CD4-positive, CD25-positive, alpha-beta regulatory T cell (primary cell): ENCODE measurements around the gene S100A6. TPM values are rescaled to one million over a fixed set of nuclear protein-coding genes. Genes with fewer than 3 reads are reported as not detected.

Experiments
- ATAC-seq, 2 donors: fragments of 150-1000 bp; cut with Tn5 transposase; one replicate each; pipeline ENCODE4 v1.10.0; 2021; ENCODE audit warnings: low read depth in 2 of 2, moderate number of reproducible peaks in 2 of 2, moderate library complexity in 1 of 2
- DNase-seq, 3 donors: peaks; one replicate each; pipeline versions ENCODE4 v3.0.0 to v3.0.0-alpha.2; 2012 to 2022; ENCODE audit warnings: mixed read lengths in 1 of 3
- H3K27ac ChIP-seq: one replicate; pipeline ENCODE4 v1.7.0; 2013; ENCODE audit warnings: mild to moderate bottlenecking, low read length; ENCODE audit not compliant: insufficient read depth, poor library complexity, severe bottlenecking
- H3K27me3 ChIP-seq: one replicate; pipeline ENCODE4 v1.7.0; 2013; ENCODE audit warnings: low read length; ENCODE audit not compliant: control insufficient read depth, insufficient read depth
- H3K36me3 ChIP-seq: one replicate; pipeline ENCODE4 v1.7.0; 2013; ENCODE audit warnings: mild to moderate bottlenecking, low read length, moderate library complexity; ENCODE audit not compliant: control insufficient read depth, insufficient read depth
- H3K4me1 ChIP-seq: 2 replicates; pipeline ENCODE4 v1.7.0; 2013; ENCODE audit warnings: mild to moderate bottlenecking, low read length; ENCODE audit not compliant: insufficient read depth, control insufficient read depth, poor library complexity, severe bottlenecking
- H3K4me3 ChIP-seq: one replicate; pipeline ENCODE4 v1.7.0; 2013; ENCODE audit warnings: low read depth, mild to moderate bottlenecking, low read length, moderate library complexity
- H3K9me3 ChIP-seq, 2 experiments: 1 replicate in 1 of 2; 2 replicates in 1 of 2; pipeline ENCODE4 v1.7.0; 2013; ENCODE audit warnings: low read length in 2 of 2, mild to moderate bottlenecking in 1 of 2, moderate library complexity in 1 of 2; ENCODE audit not compliant: control insufficient read depth in 2 of 2
- H3K27ac Mint-ChIP-seq, 3 donors: one replicate each; pipeline ENCODE4 v1.8.0; 2020 to 2022; ENCODE audit warnings: mild to moderate bottlenecking in 3 of 3, mixed read lengths in 3 of 3, moderate library complexity in 2 of 3
- H3K27me3 Mint-ChIP-seq: one replicate; pipeline ENCODE4 v1.8.0; 2022; ENCODE audit warnings: mild to moderate bottlenecking, mixed read lengths
- H3K36me3 Mint-ChIP-seq: one replicate; pipeline ENCODE4 v1.8.0; 2020; ENCODE audit warnings: mixed read lengths
- H3K4me1 Mint-ChIP-seq, 4 donors: one replicate each; pipeline ENCODE4 v1.8.0; 2020 to 2022; ENCODE audit warnings: mixed read lengths in 4 of 4, mild to moderate bottlenecking in 1 of 4
- H3K4me3 Mint-ChIP-seq, 4 donors: one replicate each; pipeline ENCODE4 v1.8.0; 2020 to 2022; ENCODE audit warnings: mild to moderate bottlenecking in 4 of 4, mixed read lengths in 4 of 4, moderate library complexity in 3 of 4
- H3K9me3 Mint-ChIP-seq, 7 donors: one replicate each; pipeline ENCODE4 v1.8.0; 2020 to 2022; ENCODE audit warnings: mixed read lengths in 7 of 7, mild to moderate bottlenecking in 3 of 7, moderate library complexity in 2 of 7
- polyA plus RNA-seq, 4 donors: library from polyadenylated mRNA; unstranded; fragments of 300-500 nt; fragmentation: Illumina TruSeq; gene quantifications; one replicate each; pipeline ENCODE4 v1.2.3, GENCODE V29; 2021
- total RNA-seq: library from RNA; stranded (reverse); gene quantifications from one replicate; pipeline ENCODE4 v1.2.3, GENCODE V29; 2022

Gene S100A6
- total and polyA plus RNA-seq, 5 donors from 2014 or later: 304 to 1,174 (median 796) TPM

- Histone ChIP-seq H3K4me1 (no peaks in the 10 kb centered on the region), H3K27me3 (peaks cover 8% of the 10 kb centered on the region), H3K4me3 (no peak overlapping the region), H3K9me3 (no peaks in the 10 kb centered on the region), H3K27ac (no peak overlapping the region), H3K36me3 (no peaks in the 10 kb centered on the region)
- Mint-ChIP-seq H3K27ac (no peak overlapping the region), H3K27me3 (peaks cover 33% of the 10 kb centered on the region), H3K36me3 (no peaks in the 10 kb centered on the region), H3K4me3 (no peak overlapping the region), H3K9me3 (no peaks in the 10 kb centered on the region), H3K4me1 (no peaks in the 10 kb centered on the region)
- ATAC-seq (no peak), DNase-seq (no peak)
Measured at GRCh38 chr1:153503766-153504165, 32.0 kb downstream of the S100A6 start.

DNA sequence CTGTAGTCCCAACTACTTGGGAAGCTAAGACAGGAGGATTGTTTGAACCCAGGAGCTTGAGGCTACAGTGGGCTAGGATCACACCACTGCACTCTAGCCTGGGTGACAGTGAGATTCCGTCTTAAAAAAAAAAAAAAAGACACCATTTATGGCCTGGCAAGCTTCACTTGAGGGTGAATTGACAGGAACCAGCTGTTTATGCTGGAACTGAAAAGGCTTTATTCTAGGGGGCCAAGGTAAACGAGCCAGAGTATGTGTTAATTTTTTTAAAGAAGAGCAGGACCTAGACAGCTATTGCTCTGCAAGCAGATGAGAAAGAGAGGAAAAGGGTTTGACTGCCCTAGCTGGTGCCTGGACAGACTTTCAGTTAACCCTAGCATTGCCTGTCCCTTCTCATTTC is 37.0 kb downstream of the S100A6 start:
- H3K4me3 Mint-ChIP-seq: no peak overlapping the region
- Histone ChIP-seq H3K36me3 (no peaks in the 10 kb centered on the region), H3K9me3 (no peaks in the 10 kb centered on the region), H3K27ac (no peak overlapping the region), H3K4me3 (no peak overlapping the region), H3K4me1 (no peaks in the 10 kb centered on the region), H3K27me3 (peaks cover 12% of the 10 kb centered on the region)
- no peak overlapping the region for H3K27ac Mint-ChIP-seq
- H3K9me3 Mint-ChIP-seq: no peaks in the 10 kb centered on the region
- H3K36me3 Mint-ChIP-seq: no peaks in the 10 kb centered on the region
- H3K4me1 Mint-ChIP-seq: peaks cover 0 to 3% (median 0%) of the 10 kb centered on the region in 4 donors
- no peak for ATAC-seq
- H3K27me3 Mint-ChIP-seq: peaks cover 51% of the 10 kb centered on the region
- no peak for DNase-seq

GRCh38 chr1:153495536-153495935 is 40.3 kb downstream of the S100A6 start:
- peaks cover 0 to 2% (median 0%) of the 10 kb centered on the region in 7 donors for H3K9me3 Mint-ChIP-seq
- Histone ChIP-seq H3K27me3 (peaks cover 12% of the 10 kb centered on the region), H3K36me3 (no peaks in the 10 kb centered on the region), H3K9me3 (no peaks in the 10 kb centered on the region), H3K4me3 (no peak overlapping the region), H3K27ac (no peak overlapping the region), H3K4me1 (no peaks in the 10 kb centered on the region)
- H3K27me3 Mint-ChIP-seq: peaks cover 40% of the 10 kb centered on the region
- H3K4me1 Mint-ChIP-seq: peaks cover 0 to 3% (median 0%) of the 10 kb centered on the region in 4 donors
- no peak overlapping the region for H3K4me3 Mint-ChIP-seq
- no peaks in the 10 kb centered on the region for H3K36me3 Mint-ChIP-seq
- DNase-seq: no peak
- no peak for ATAC-seq
- no peak overlapping the region for H3K27ac Mint-ChIP-seq

GRCh38 chr1:153494976-153495535 is 40.7 kb downstream of the S100A6 start:
- Mint-ChIP-seq H3K36me3 (no peaks in the 10 kb centered on the region), H3K4me1 (peaks cover 0 to 3% (median 0%) of the 10 kb centered on the region in 4 donors), H3K9me3 (peaks cover 0 to 2% (median 0%) of the 10 kb centered on the region in 7 donors), H3K27ac (no peak overlapping the region), H3K4me3 (peak overlapping the region in 1 of 4 donors; percentile 70), H3K27me3 (peaks cover 35% of the 10 kb centered on the region)
- Histone ChIP-seq H3K9me3 (no peaks in the 10 kb centered on the region), H3K4me3 (no peak overlapping the region), H3K27ac (no peak overlapping the region), H3K4me1 (no peaks in the 10 kb centered on the region), H3K36me3 (no peaks in the 10 kb centered on the region), H3K27me3 (peaks cover 12% of the 10 kb centered on the region)
- ATAC-seq (peak in 1 of 2 donors; percentile 44), DNase-seq (peak; percentile 55 to 61 (median 56))

DNA sequence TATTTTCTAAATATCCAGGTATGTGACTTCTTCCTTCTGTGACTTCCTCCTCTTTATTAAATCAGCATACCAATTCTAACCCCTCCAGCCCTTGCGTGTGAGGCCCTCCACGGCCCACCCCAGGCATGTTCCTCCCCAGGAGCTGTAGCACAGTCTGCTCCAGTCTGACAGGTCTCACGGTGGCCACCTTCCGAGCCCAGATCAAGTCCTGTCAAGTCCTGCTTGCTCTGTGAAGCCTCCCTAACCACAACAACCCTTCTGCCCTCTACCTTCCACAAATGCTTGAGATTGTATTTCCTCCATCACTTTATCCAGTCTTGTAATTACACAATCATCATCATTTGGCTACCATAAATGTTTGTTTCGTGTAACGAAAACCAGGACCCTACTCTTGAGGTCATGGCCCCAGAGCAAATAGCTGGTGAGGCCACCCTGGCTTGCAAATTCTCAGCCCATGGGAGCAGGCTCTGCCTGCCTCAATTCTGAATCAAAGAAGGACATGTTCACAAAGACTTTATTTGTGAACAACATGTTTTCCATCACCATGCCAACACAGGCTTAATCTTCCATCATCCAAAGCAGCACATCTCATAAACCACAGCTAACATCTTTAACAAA is 42.3 kb downstream of the S100A6 start:
- Histone ChIP-seq H3K36me3 (no peaks in the 10 kb centered on the region), H3K27me3 (peaks cover 4% of the 10 kb centered on the region), H3K9me3 (no peaks in the 10 kb centered on the region), H3K4me3 (no peak overlapping the region), H3K27ac (no peak overlapping the region), H3K4me1 (no peaks in the 10 kb centered on the region)
- Mint-ChIP-seq H3K4me3 (no peak overlapping the region), H3K27me3 (peaks cover 24% of the 10 kb centered on the region), H3K36me3 (no peaks in the 10 kb centered on the region), H3K9me3 (peaks cover 0 to 2% (median 0%) of the 10 kb centered on the region in 7 donors), H3K27ac (peak overlapping the region in 1 of 3 donors; percentile 76), H3K4me1 (peaks cover 0 to 3% (median 0%) of the 10 kb centered on the region in 4 donors)
- DNase-seq: no peak
- no peak for ATAC-seq

- DNase-seq (no peak), ATAC-seq (no peak)
- H3K4me3 Mint-ChIP-seq: no peak overlapping the region
Measured at GRCh38 chr1:153490272-153491051, 45.3 kb downstream of the S100A6 start.

DNA sequence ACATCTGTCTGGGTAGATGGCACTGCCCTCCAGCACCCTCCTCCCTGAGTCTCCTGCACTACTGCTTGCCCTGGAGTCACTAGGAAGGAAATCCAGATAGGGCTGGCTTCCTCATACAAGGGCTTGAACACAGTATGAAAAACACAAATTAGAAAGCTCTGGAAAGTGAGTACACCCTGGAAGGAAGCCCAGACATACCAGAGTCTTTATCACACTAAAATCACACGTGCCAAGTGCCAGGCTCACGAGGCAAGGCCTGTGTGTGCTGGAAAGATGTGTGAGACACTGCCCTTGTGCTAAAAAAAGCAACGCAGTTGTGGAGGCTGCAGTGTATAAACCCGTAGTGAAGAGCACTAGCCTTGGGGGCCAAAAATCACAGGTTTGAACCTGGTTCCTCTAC is 47.1 kb downstream of the S100A6 start:
- no peaks in the 10 kb centered on the region for H3K4me1 Mint-ChIP-seq
- H3K36me3 ChIP-seq: no peaks in the 10 kb centered on the region
- peaks cover 25% of the 10 kb centered on the region for H3K27me3 Mint-ChIP-seq
- H3K27me3 ChIP-seq: peaks cover 10% of the 10 kb centered on the region
- no peak overlapping the region for H3K27ac ChIP-seq
- ATAC-seq (no peak), DNase-seq (no peak)
- H3K9me3 ChIP-seq: no peaks in the 10 kb centered on the region
- no peak overlapping the region for H3K4me3 Mint-ChIP-seq
- no peak overlapping the region for H3K27ac Mint-ChIP-seq
- no peaks in the 10 kb centered on the region for H3K36me3 Mint-ChIP-seq
- H3K4me3 ChIP-seq: no peak overlapping the region
- peaks cover 0 to 4% (median 0%) of the 10 kb centered on the region in 7 donors for H3K9me3 Mint-ChIP-seq
- H3K4me1 ChIP-seq: no peaks in the 10 kb centered on the region

More at GRCh38 chr1:153490272-153491051, 45.3 kb downstream of the S100A6 start:
- H3K27ac ChIP-seq: no peak overlapping the region
- H3K27me3 ChIP-seq: peaks cover 8% of the 10 kb centered on the region
- no peaks in the 10 kb centered on the region for H3K9me3 ChIP-seq
- H3K36me3 ChIP-seq: no peaks in the 10 kb centered on the region
- H3K4me1 ChIP-seq: no peaks in the 10 kb centered on the region
- Mint-ChIP-seq H3K27me3 (peaks cover 16% of the 10 kb centered on the region), H3K4me1 (peaks cover 0 to 3% (median 0%) of the 10 kb centered on the region in 4 donors), H3K27ac (no peak overlapping the region), H3K36me3 (no peaks in the 10 kb centered on the region), H3K9me3 (peaks cover 0 to 2% (median 0%) of the 10 kb centered on the region in 7 donors)
- no peak overlapping the region for H3K4me3 ChIP-seq
